Stimulated activated CD8-positive, alpha-beta memory T cell treated with anti-CD3 and anti-CD28 coated beads, Interleukin-4, amount 100 ng/mL, for 4 hours (primary cell): ENCODE data around the gene LPIN1.
"Not testable (repeated sequence)": the region's sequence is repeated elsewhere in the genome, so short reads cannot be mapped to it uniquely, and the experiment has no call there.

Experiments
- DNase-seq, 2 donors: peaks; one replicate each; pipeline ENCODE4 v3.0.0-alpha.2; 2020; ENCODE audit warnings: low read depth in 2 of 2, low spot score in 1 of 2

The LPIN1 gene

GRCh38 chr2:11716689-11717321 lies 29.6 kb upstream of the LPIN1 start:
- no peak for DNase-seq

- DNase-seq: no peak
Observed at GRCh38 chr2:11717623-11718022, 28.8 kb upstream of the LPIN1 start.

- DNase-seq: no peak
Observed at GRCh38 chr2:11718606-11719005, 27.8 kb upstream of the LPIN1 start.

- no peak for DNase-seq
Observed at GRCh38 chr2:11719230-11719977, 27.0 kb upstream of the LPIN1 start.

GRCh38 chr2:11720752-11721151 lies 25.7 kb upstream of the LPIN1 start:
- DNase-seq: no peak

GRCh38 chr2:11722292-11723060 lies 24.0 kb upstream of the LPIN1 start:
- no peak for DNase-seq

- no peak for DNase-seq
Observed at GRCh38 chr2:11723061-11723371, 23.4 kb upstream of the LPIN1 start.

- no peak for DNase-seq
Observed at GRCh38 chr2:11724151-11724550, 22.3 kb upstream of the LPIN1 start.

GRCh38 chr2:11726384-11726783 lies 20.0 kb upstream of the LPIN1 start:
- DNase-seq: no peak

GRCh38 chr2:11729362-11730212 lies 16.8 kb upstream of the LPIN1 start:
- no peak for DNase-seq

- not testable (repeated sequence) for DNase-seq
Observed at GRCh38 chr2:11731214-11731984, 15.0 kb upstream of the LPIN1 start.

GRCh38 chr2:11732587-11732986 lies 13.8 kb upstream of the LPIN1 start:
- DNase-seq: no peak

- not testable (repeated sequence) for DNase-seq
Observed at GRCh38 chr2:11737852-11738251, 8.6 kb upstream of the LPIN1 start.

- DNase-seq: no peak
Observed at GRCh38 chr2:11738589-11739436, 7.6 kb upstream of the LPIN1 start.

GRCh38 chr2:11740723-11741122 lies 5.7 kb upstream of the LPIN1 start:
- no peak for DNase-seq

- DNase-seq: no peak
Observed at GRCh38 chr2:11742317-11742701, 4.1 kb upstream of the LPIN1 start.

- no peak for DNase-seq
Observed at GRCh38 chr2:11742702-11743357, 3.6 kb upstream of the LPIN1 start.

- no peak for DNase-seq
Observed at GRCh38 chr2:11743366-11743765, 3.1 kb upstream of the LPIN1 start.

- peak; percentile 40 to 60 for DNase-seq
Observed at GRCh38 chr2:11743846-11744553, 2.4 kb upstream of the LPIN1 start.
